ENCODE measurements around the gene TLK1. TPM values are rescaled to one million over a fixed set of nuclear protein-coding genes. Genes with fewer than 3 reads are reported as not detected.
"Not testable (repeated sequence)": the region's sequence is repeated elsewhere in the genome, so short reads cannot be mapped to it uniquely, and the experiment has no call there.

The TLK1 gene
- total RNA-seq, 1 donor from 2014 or later: 45.7 TPM

- H3K27me3 Mint-ChIP-seq (ENCODE audit: unreplicated experiment): peaks cover 4% of the 10 kb centered on the region
- peaks cover 5% of the 10 kb centered on the region for H3K4me1 Mint-ChIP-seq (ENCODE audit: low read depth, unreplicated experiment)
- no peak for DNase-seq
- peaks cover 6% of the 10 kb centered on the region for H3K9me3 Mint-ChIP-seq (ENCODE audit: unreplicated experiment)
- no peak for TF ChIP-seq CTCF (IDR thresholded peaks at IDR 0.05; ENCODE audit: partially characterized antibody, unreplicated experiment)
- H3K4me3 Mint-ChIP-seq (ENCODE audit: unreplicated experiment): no peak overlapping the region
- no peak overlapping the region for H3K27ac Mint-ChIP-seq (ENCODE audit: unreplicated experiment)
- no peaks in the 10 kb centered on the region for H3K36me3 Mint-ChIP-seq (ENCODE audit: unreplicated experiment)
Observed at GRCh38 chr2:171165967-171166327, 5.3 kb upstream of the TLK1 start.

GRCh38 chr2:171163261-171163660 is 2.6 kb upstream of the TLK1 start:
- TF ChIP-seq CTCF (IDR thresholded peaks at IDR 0.05; ENCODE audit: partially characterized antibody, unreplicated experiment): no peak
- H3K36me3 Mint-ChIP-seq (ENCODE audit: unreplicated experiment): no peaks in the 10 kb centered on the region
- no peak overlapping the region for H3K27ac Mint-ChIP-seq (ENCODE audit: unreplicated experiment)
- H3K4me1 Mint-ChIP-seq (ENCODE audit: low read depth, unreplicated experiment): peaks cover 7% of the 10 kb centered on the region
- H3K9me3 Mint-ChIP-seq (ENCODE audit: unreplicated experiment): peaks cover 14% of the 10 kb centered on the region
- H3K4me3 Mint-ChIP-seq (ENCODE audit: unreplicated experiment): no peak overlapping the region
- peaks cover 10% of the 10 kb centered on the region for H3K27me3 Mint-ChIP-seq (ENCODE audit: unreplicated experiment)
- no peak for DNase-seq

GRCh38 chr2:171162522-171163197 is 2.0 kb upstream of the TLK1 start:
- Mint-ChIP-seq H3K4me1 (ENCODE audit: low read depth, unreplicated experiment) (peaks cover 11% of the 10 kb centered on the region), H3K9me3 (ENCODE audit: unreplicated experiment) (peaks cover 14% of the 10 kb centered on the region), H3K4me3 (ENCODE audit: unreplicated experiment) (peak overlapping the region; percentile 59), H3K27me3 (ENCODE audit: unreplicated experiment) (peaks cover 10% of the 10 kb centered on the region)
- not testable (repeated sequence) for DNase-seq; H3K36me3 Mint-ChIP-seq (ENCODE audit: unreplicated experiment); H3K27ac Mint-ChIP-seq (ENCODE audit: unreplicated experiment)

GRCh38 chr2:171160956-171161740 is 455 bp upstream of the TLK1 start:
- Mint-ChIP-seq H3K4me1 (ENCODE audit: low read depth, unreplicated experiment) (peaks cover 19% of the 10 kb centered on the region), H3K36me3 (ENCODE audit: unreplicated experiment) (no peaks in the 10 kb centered on the region), H3K27me3 (ENCODE audit: unreplicated experiment) (peaks cover 10% of the 10 kb centered on the region), H3K9me3 (ENCODE audit: unreplicated experiment) (peaks cover 14% of the 10 kb centered on the region), H3K27ac (ENCODE audit: unreplicated experiment) (peak overlapping the region; percentile 87), H3K4me3 (ENCODE audit: unreplicated experiment) (peak overlapping the region; percentile 93)
- peak; percentile 55 for DNase-seq
- TF ChIP-seq CTCF (IDR thresholded peaks at IDR 0.05; ENCODE audit: partially characterized antibody, unreplicated experiment): no peak

GRCh38 chr2:171159372-171160118 is 1.1 kb downstream of the TLK1 start:
- no peaks in the 10 kb centered on the region for H3K36me3 Mint-ChIP-seq (ENCODE audit: unreplicated experiment)
- peaks cover 14% of the 10 kb centered on the region for H3K9me3 Mint-ChIP-seq (ENCODE audit: unreplicated experiment)
- DNase-seq: peak; percentile 76
- peaks cover 10% of the 10 kb centered on the region for H3K27me3 Mint-ChIP-seq (ENCODE audit: unreplicated experiment)
- H3K4me3 Mint-ChIP-seq (ENCODE audit: unreplicated experiment): peak overlapping the region; percentile 98
- peak overlapping the region; percentile 97 for H3K27ac Mint-ChIP-seq (ENCODE audit: unreplicated experiment)
- H3K4me1 Mint-ChIP-seq (ENCODE audit: low read depth, unreplicated experiment): peaks cover 29% of the 10 kb centered on the region
- TF ChIP-seq CTCF (IDR thresholded peaks at IDR 0.05; ENCODE audit: partially characterized antibody, unreplicated experiment): no peak

Data from glutamatergic neuron (in vitro differentiated cells).